ENCODE measurements around the gene CLEC16A.
A peak's percentile ranks its signal among the peaks of the same experiment; 100 is the strongest.

The CLEC16A gene

GRCh38 chr16:11014136-11014535, 69.8 kb downstream of the CLEC16A start:
- no peak for DNase-seq

- no peak for DNase-seq
These were observed 70.7 kb downstream of the CLEC16A start for GRCh38 chr16:11015076-11015475.

GRCh38 chr16:11015607-11016006, 71.2 kb downstream of the CLEC16A start:
- no peak for DNase-seq

GRCh38 chr16:11016524-11016988, 72.2 kb downstream of the CLEC16A start:
- DNase-seq, result no peak

- peak in 17 of 56 donors; percentile 4 to 80 (median 19) for DNase-seq
These were observed 72.6 kb downstream of the CLEC16A start for GRCh38 chr16:11016993-11017392.

GRCh38 chr16:11017499-11017898, 73.1 kb downstream of the CLEC16A start:
- DNase-seq, result no peak

- DNase-seq, result no peak
These were observed 76.0 kb downstream of the CLEC16A start for GRCh38 chr16:11020388-11020787.

- DNase-seq, result no peak
These were observed 76.6 kb downstream of the CLEC16A start for GRCh38 chr16:11020792-11021551.

- DNase-seq, result no peak
These were observed 77.6 kb downstream of the CLEC16A start for GRCh38 chr16:11022002-11022401.

GRCh38 chr16:11023262-11024039, 79.1 kb downstream of the CLEC16A start:
- no peak for DNase-seq

- DNase-seq, result no peak
These were observed 80.1 kb downstream of the CLEC16A start for GRCh38 chr16:11024333-11025053.

GRCh38 chr16:11025120-11025531, 80.8 kb downstream of the CLEC16A start:
- DNase-seq, result no peak

GRCh38 chr16:11029948-11030347, 85.6 kb downstream of the CLEC16A start:
- no peak for DNase-seq

GRCh38 chr16:11030990-11031510, 86.7 kb downstream of the CLEC16A start:
- no peak for DNase-seq

GRCh38 chr16:11032000-11032921, 87.9 kb downstream of the CLEC16A start:
- no peak for DNase-seq

GRCh38 chr16:11032922-11033291, 88.5 kb downstream of the CLEC16A start:
- no peak for DNase-seq

GRCh38 chr16:11033629-11034420, 89.5 kb downstream of the CLEC16A start:
- no peak for DNase-seq

- no peak for DNase-seq
These were observed 90.1 kb downstream of the CLEC16A start for GRCh38 chr16:11034481-11034931.

GRCh38 chr16:11035096-11035495, 90.7 kb downstream of the CLEC16A start:
- DNase-seq, result no peak

- no peak for DNase-seq
These were observed 91.7 kb downstream of the CLEC16A start for GRCh38 chr16:11036040-11036439.

Data from nucleus accumbens (tissue), 56 donors.